ENCODE data around the gene BRWD1.

DNA sequence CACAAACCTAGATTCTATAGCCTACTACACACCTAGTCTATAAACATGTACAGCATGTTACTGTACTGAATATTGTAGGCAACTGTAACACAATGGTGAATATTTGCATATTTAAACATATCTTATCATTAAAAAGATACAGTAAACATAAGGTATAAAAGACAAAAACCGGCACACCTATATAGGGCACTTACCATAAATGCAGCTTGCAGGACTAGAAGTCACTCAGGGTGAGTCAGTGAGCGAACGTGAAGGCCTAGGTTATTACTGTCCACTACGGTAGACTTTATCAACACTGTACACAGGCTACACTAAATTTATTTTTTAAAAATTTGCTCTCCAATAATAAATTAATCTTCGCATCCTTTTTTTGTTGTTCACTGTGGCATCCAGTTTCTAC is 143.5 kb downstream of the BRWD1 start:
- TF ChIP-seq POLR2A (IDR thresholded peaks at IDR 0.05) = no peak
- TF ChIP-seq, protein P1, sequence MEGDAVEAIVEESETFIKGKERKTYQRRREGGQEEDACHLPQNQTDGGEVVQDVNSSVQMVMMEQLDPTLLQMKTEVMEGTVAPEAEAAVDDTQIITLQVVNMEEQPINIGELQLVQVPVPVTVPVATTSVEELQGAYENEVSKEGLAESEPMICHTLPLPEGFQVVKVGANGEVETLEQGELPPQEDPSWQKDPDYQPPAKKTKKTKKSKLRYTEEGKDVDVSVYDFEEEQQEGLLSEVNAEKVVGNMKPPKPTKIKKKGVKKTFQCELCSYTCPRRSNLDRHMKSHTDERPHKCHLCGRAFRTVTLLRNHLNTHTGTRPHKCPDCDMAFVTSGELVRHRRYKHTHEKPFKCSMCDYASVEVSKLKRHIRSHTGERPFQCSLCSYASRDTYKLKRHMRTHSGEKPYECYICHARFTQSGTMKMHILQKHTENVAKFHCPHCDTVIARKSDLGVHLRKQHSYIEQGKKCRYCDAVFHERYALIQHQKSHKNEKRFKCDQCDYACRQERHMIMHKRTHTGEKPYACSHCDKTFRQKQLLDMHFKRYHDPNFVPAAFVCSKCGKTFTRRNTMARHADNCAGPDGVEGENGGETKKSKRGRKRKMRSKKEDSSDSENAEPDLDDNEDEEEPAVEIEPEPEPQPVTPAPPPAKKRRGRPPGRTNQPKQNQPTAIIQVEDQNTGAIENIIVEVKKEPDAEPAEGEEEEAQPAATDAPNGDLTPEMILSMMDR (IDR thresholded peaks at IDR 0.05) = no peak
- TF ChIP-seq POLR2AphosphoS5 (IDR thresholded peaks at IDR 0.05) = no peak
